ENCODE results near the gene HOPX.
"Not testable (repeated sequence)": the region's sequence is repeated elsewhere in the genome, so short reads cannot be mapped to it uniquely, and the experiment has no call there.

HOPX gene

GRCh38 chr4:56613101-56613862 is 67.8 kb downstream of the HOPX start:
- peak; percentile 85 for DNase-seq (ENCODE audit: low read depth, low spot score)
- in situ Hi-C loops (cut with HindIII; ENCODE audit: low sequenced_read_pairs): no loop called here
- H3K4me3 ChIP-seq (ENCODE audit: low read depth, low read length): no peak overlapping the region
- TF ChIP-seq CTCF (IDR thresholded peaks at IDR 0.05; ENCODE audit: low read depth, low read length): no peak

- in situ Hi-C loops (cut with HindIII; ENCODE audit: low sequenced_read_pairs): no loop called here
- DNase-seq (ENCODE audit: low read depth, low spot score): no peak
- H3K4me3 ChIP-seq (ENCODE audit: low read depth, low read length): no peak overlapping the region
- TF ChIP-seq CTCF (IDR thresholded peaks at IDR 0.05; ENCODE audit: low read depth, low read length): no peak
Measured at GRCh38 chr4:56612282-56612681, 68.8 kb downstream of the HOPX start.

DNA sequence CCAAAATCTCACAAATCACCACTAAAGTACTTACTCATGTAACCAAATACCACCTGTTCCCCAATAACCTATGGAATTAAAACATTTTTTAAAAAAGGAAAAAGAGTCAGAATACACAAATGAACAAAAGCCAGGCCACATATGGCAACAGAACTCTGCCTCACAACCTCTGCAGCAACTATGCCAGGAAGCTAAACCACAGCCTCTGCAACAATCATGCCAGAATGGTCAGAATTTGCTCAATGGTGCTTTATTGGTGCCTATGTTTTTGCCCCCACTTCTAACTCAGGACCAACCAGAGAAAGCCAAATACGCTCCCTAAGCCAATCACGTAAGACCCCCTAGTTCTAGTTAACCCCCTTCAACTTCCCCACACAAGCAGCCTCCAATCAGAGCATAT is 69.6 kb downstream of the HOPX start:
- H3K4me3 ChIP-seq (ENCODE audit: low read depth, low read length): no peak overlapping the region
- TF ChIP-seq CTCF (IDR thresholded peaks at IDR 0.05; ENCODE audit: low read depth, low read length): no peak
- peak; percentile 58 for DNase-seq (ENCODE audit: low read depth, low spot score)
- in situ Hi-C loops (cut with HindIII; ENCODE audit: low sequenced_read_pairs): no loop called here

DNA sequence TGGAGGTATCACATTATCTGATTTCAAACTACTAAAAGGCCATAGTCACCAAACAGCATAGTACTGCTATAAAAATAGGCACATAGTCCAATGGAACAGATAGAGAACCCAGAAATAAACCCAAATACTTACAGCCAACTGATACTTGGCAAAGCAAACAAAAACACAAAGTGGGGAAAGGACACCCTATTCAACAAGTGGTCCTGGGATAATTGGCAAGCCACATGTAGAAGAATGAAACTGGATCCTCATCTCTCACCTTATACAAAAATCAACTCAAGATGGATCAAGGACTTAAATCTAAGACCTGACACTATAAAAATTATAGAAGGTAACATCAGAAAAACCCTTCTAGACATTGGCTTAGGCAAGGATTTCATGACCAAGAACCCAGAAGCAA is 70.9 kb downstream of the HOPX start:
- H3K4me3 ChIP-seq (ENCODE audit: low read depth, low read length); in situ Hi-C loops (cut with HindIII; ENCODE audit: low sequenced_read_pairs); DNase-seq (ENCODE audit: low read depth, low spot score): not testable (repeated sequence)

DNA sequence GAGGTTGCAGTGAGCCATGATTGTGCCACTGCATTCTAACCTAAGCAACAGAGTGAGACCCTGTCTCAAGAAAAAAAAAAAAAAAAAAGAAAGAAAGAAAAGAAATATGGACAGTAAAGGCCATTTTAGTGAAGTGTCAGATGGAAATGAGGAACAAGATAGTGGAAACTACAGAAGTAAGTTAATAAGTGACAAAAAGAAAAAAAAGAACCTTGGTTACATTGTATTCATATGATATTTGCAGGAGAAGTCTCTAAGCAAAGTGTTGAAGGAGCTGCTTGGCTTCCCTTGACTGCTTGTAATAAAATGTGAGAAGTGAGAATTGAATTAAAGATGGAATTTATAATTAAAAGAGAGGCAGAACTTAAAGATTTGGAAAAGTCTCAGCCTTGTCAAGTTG is 73.2 kb downstream of the HOPX start:
- in situ Hi-C loops (cut with HindIII; ENCODE audit: low sequenced_read_pairs): no loop called here
- no peak for DNase-seq (ENCODE audit: low read depth, low spot score)
- TF ChIP-seq CTCF (IDR thresholded peaks at IDR 0.05; ENCODE audit: low read depth, low read length): no peak
- no peak overlapping the region for H3K4me3 ChIP-seq (ENCODE audit: low read depth, low read length)

DNA sequence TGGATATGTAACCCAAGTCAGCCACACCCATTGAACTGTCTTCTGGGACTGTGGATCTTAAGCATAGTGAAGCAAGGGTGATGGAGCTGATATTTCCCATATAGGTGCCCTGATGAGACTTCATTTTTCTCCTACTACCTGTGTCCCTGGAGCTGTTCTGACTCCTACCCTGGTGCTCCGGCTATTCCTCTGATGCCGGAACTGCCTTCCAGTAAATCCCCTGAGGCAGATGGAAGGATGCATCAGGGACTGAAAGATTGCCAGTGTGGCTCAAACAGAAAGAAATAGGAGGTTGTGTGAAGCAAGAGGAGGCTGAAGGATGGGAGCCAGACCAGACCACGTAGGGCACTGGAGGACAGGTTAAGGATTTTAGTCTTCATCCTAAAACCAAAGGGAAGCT is 74.7 kb downstream of the HOPX start:
- DNase-seq (ENCODE audit: low read depth, low spot score): no peak
- TF ChIP-seq CTCF (IDR thresholded peaks at IDR 0.05; ENCODE audit: low read depth, low read length): no peak
- no peak overlapping the region for H3K4me3 ChIP-seq (ENCODE audit: low read depth, low read length)
- in situ Hi-C loops (cut with HindIII; ENCODE audit: low sequenced_read_pairs): no loop called here

GRCh38 chr4:56605464-56605863 is 75.6 kb downstream of the HOPX start:
- H3K4me3 ChIP-seq (ENCODE audit: low read depth, low read length); DNase-seq (ENCODE audit: low read depth, low spot score); in situ Hi-C loops (cut with HindIII; ENCODE audit: low sequenced_read_pairs): not testable (repeated sequence)

GRCh38 chr4:56603297-56603696 is 77.8 kb downstream of the HOPX start:
- no peak overlapping the region for H3K4me3 ChIP-seq (ENCODE audit: low read depth, low read length)
- TF ChIP-seq CTCF (IDR thresholded peaks at IDR 0.05; ENCODE audit: low read depth, low read length): no peak
- in situ Hi-C loops (cut with HindIII; ENCODE audit: low sequenced_read_pairs): no loop called here
- no peak for DNase-seq (ENCODE audit: low read depth, low spot score)
